ENCODE measurements around the gene ITGB2. TPM values are rescaled to one million over a fixed set of nuclear protein-coding genes. Genes with fewer than 3 reads are reported as not detected.

The ITGB2 gene
- polyA plus RNA-seq, 4 donors: 7.3 to 18.8 (median 13.6) TPM

- no peak for DNase-seq (ENCODE audit: low read depth in 4 of 4, low spot score in 3 of 4)
Measured at GRCh38 chr21:44837537-44837936, 83.2 kb downstream of the ITGB2 start.

GRCh38 chr21:44836666-44837471 is 83.8 kb downstream of the ITGB2 start:
- no peak for DNase-seq (ENCODE audit: low read depth in 4 of 4, low spot score in 3 of 4)

- DNase-seq (ENCODE audit: low read depth in 4 of 4, low spot score in 3 of 4): no peak
Measured at GRCh38 chr21:44836349-44836665, 84.4 kb downstream of the ITGB2 start.

Other genes with a start within 250 kb of the ITGB2 start
- not detected for gene KRTAP12-1, start 238.7 kb downstream of the ITGB2 start, polyA plus RNA-seq (ENCODE audit: insufficient read length in 4 of 4)
- gene KRTAP10-12, start 223.7 kb downstream of the ITGB2 start, polyA plus RNA-seq (ENCODE audit: insufficient read length in 4 of 4): not detected
- 1 to 10 TPM in 2 of 4 donors, under 1 TPM in 2; 0.08 to 1.1 (median 0.74) TPM for gene TSPEAR, start 209.3 kb downstream of the ITGB2 start, polyA plus RNA-seq (ENCODE audit: insufficient read length in 4 of 4)
- 100 to 1,000 TPM in 1 of 4 donors, 10 to 100 TPM in 3; 58.6 to 134 (median 81.8) TPM for gene UBE2G2, start 119.1 kb downstream of the ITGB2 start, polyA plus RNA-seq (ENCODE audit: insufficient read length in 4 of 4)
- gene SUMO3, start 102.8 kb downstream of the ITGB2 start, polyA plus RNA-seq (ENCODE audit: insufficient read length in 4 of 4): 100 to 1,000 TPM; 105 to 126 (median 111) TPM
- 100 to 1,000 TPM; 187 to 301 (median 285) TPM for gene PTTG1IP, start 47.2 kb downstream of the ITGB2 start, polyA plus RNA-seq (ENCODE audit: insufficient read length in 4 of 4)
- gene SLX9, start 19.1 kb upstream of the ITGB2 start, polyA plus RNA-seq (ENCODE audit: insufficient read length in 4 of 4): 10 to 100 TPM; 10.3 to 27.6 (median 12.4) TPM
- gene ADARB1, start 153.7 kb upstream of the ITGB2 start, polyA plus RNA-seq (ENCODE audit: insufficient read length in 4 of 4): 10 to 100 TPM; 16.0 to 19.8 (median 17.3) TPM

Measured in left renal pelvis (tissue), 4 donors.